MG63 (cell line): ENCODE measurements around the gene IQGAP1. TPM values are rescaled to one million over a fixed set of nuclear protein-coding genes. Genes with fewer than 3 reads are reported as not detected.

ENCODE experiments used
- DNase-seq: peaks from one replicate; pipeline ENCODE4 v3.0.0-alpha.2; 2020
- H3K27me3 ChIP-seq: fragments of 250-450 bp; sonication (Bioruptor Pico); 2 replicates; pipeline ENCODE4 v1.5.1; 2020; ENCODE audit warnings: mild to moderate bottlenecking, moderate library complexity
- H3K36me3 ChIP-seq: fragments of 250-450 bp; sonication (Bioruptor Pico); 2 replicates; pipeline ENCODE4 v1.5.1; 2020; ENCODE audit warnings: mild to moderate bottlenecking, moderate library complexity
- H3K4me3 ChIP-seq: fragments of 250-450 bp; sonication (Bioruptor Pico); 2 replicates; pipeline ENCODE4 v1.5.1; 2020; ENCODE audit warnings: mild to moderate bottlenecking, moderate library complexity
- H3K9me3 ChIP-seq: fragments of 250-450 bp; sonication (Bioruptor Pico); 2 replicates; pipeline ENCODE4 v1.5.1; 2020; ENCODE audit warnings: mild to moderate bottlenecking, moderate library complexity
- total RNA-seq: library from RNA; depleted of rRNA; stranded (reverse); fragments of >200 nt; shearing (Covaris generic); gene quantifications from 2 replicates; pipeline ENCODE4 v1.2.3, GENCODE V29; 2014; ENCODE audit warnings: low replicate concordance; rRNA removed

The IQGAP1 gene
- total RNA-seq, 1 experiment from 2014 or later: 81.8 TPM

- Histone ChIP-seq H3K9me3 (no peaks in the 10 kb centered on the region), H3K4me3 (no peak overlapping the region), H3K27me3 (no peaks in the 10 kb centered on the region), H3K36me3 (peaks cover 4% of the 10 kb centered on the region; the same call in 1 of the 2 replicates)
- DNase-seq: no peak
Measured at GRCh38 chr15:90550919-90551318, 162.9 kb downstream of the IQGAP1 start.

Other genes starting within 250 kb of the IQGAP1 start
- 3.7 and 19.0 TPM in 2 replicates for gene SEMA4B, start 186.9 kb upstream of the IQGAP1 start, total RNA-seq
- 48.7 and 158 TPM in 2 replicates for gene CIB1, start 154.3 kb upstream of the IQGAP1 start, total RNA-seq
- gene GDPGP1, start 154.0 kb upstream of the IQGAP1 start, total RNA-seq: 0.86 and 6.4 TPM in 2 replicates
- 0.07 TPM in 1 of 2 replicates, not detected in the other for gene TTLL13, start 138.7 kb upstream of the IQGAP1 start, total RNA-seq
- gene NGRN, start 122.6 kb upstream of the IQGAP1 start, total RNA-seq: 83.1 and 134 TPM in 2 replicates
- gene ZNF774, start 36.0 kb upstream of the IQGAP1 start, total RNA-seq: 0.07 TPM in 1 of 2 replicates, not detected in the other
- 3.8 and 5.6 TPM in 2 replicates for gene CRTC3, start 141.7 kb downstream of the IQGAP1 start, total RNA-seq